H9 (cell line): ENCODE results near the gene TENM3. TPM values are rescaled to one million over a fixed set of nuclear protein-coding genes. Genes with fewer than 3 reads are reported as not detected.
A peak's percentile ranks its signal among the peaks of the same experiment; 100 is the strongest.

Experiments used
- DNase-seq: peaks from one replicate; pipeline ENCODE4 v3.0.0-alpha.2; 2017
- H2AFZ ChIP-seq: one replicate; pipeline ENCODE4 v1.6.1; 2013; ENCODE audit warnings: mild to moderate bottlenecking, low read length, control low read depth, moderate library complexity
- H2AK5ac ChIP-seq: 2 replicates; pipeline ENCODE4 v1.6.1; 2013; ENCODE audit warnings: low read length, control low read depth, mixed read lengths; ENCODE audit not compliant: insufficient read length
- H2BK120ac ChIP-seq: one replicate; pipeline ENCODE4 v1.6.1; 2013; ENCODE audit warnings: low read depth, mild to moderate bottlenecking, low read length, control low read depth, inconsistent platforms; ENCODE audit not compliant: poor library complexity, severe bottlenecking
- H2BK12ac ChIP-seq: 2 replicates; pipeline ENCODE4 v1.6.1; 2013; ENCODE audit warnings: low read length, control low read depth, mixed read lengths, low read depth; ENCODE audit not compliant: insufficient read length
- H2BK15ac ChIP-seq: 2 replicates; pipeline ENCODE4 v1.6.1; 2013; ENCODE audit warnings: low read depth, low read length, control low read depth
- H2BK20ac ChIP-seq: one replicate; pipeline ENCODE4 v1.6.1; 2013; ENCODE audit warnings: low read depth, mild to moderate bottlenecking, low read length, control low read depth, inconsistent platforms; ENCODE audit not compliant: poor library complexity, severe bottlenecking
- H2BK5ac ChIP-seq: 2 replicates; pipeline ENCODE4 v1.6.1; 2013; ENCODE audit warnings: low read length, control low read depth, mixed read lengths; ENCODE audit not compliant: insufficient read length
- H3K14ac ChIP-seq: 2 replicates; pipeline ENCODE4 v1.6.1; 2013; ENCODE audit warnings: low read length, control low read depth; ENCODE audit not compliant: insufficient read depth
- H3K18ac ChIP-seq: 2 replicates; pipeline ENCODE4 v1.6.1; 2013; ENCODE audit warnings: low read depth, mild to moderate bottlenecking, mixed read lengths, low read length, control low read depth; ENCODE audit not compliant: insufficient read length
- H3K23ac ChIP-seq: 2 replicates; pipeline ENCODE4 v1.6.1; 2013; ENCODE audit warnings: low read length, control low read depth, mixed read lengths, low read depth; ENCODE audit not compliant: insufficient read length
- H3K23me2 ChIP-seq: 2 replicates; pipeline ENCODE4 v1.6.1; 2013; ENCODE audit warnings: low read depth, mild to moderate bottlenecking, mixed read lengths, low read length, control low read depth; ENCODE audit not compliant: insufficient read length, poor library complexity, severe bottlenecking
- H3K27ac ChIP-seq: 2 replicates; pipeline ENCODE4 v1.5.1; 2013; ENCODE audit warnings: low read length, control low read depth, mixed read lengths, low read depth; ENCODE audit not compliant: insufficient read length
- H3K27me3 ChIP-seq: 2 replicates; pipeline ENCODE4 v1.6.1; 2013; ENCODE audit warnings: low read length, control low read depth, inconsistent platforms; ENCODE audit not compliant: insufficient read depth
- H3K4ac ChIP-seq: 2 replicates; pipeline ENCODE4 v1.6.1; 2013; ENCODE audit warnings: low read depth, mild to moderate bottlenecking, control low read depth, inconsistent platforms, low read length, moderate library complexity
- H3K4me1 ChIP-seq: 2 replicates; pipeline ENCODE4 v1.6.1; 2013; ENCODE audit warnings: low read length, control low read depth, inconsistent platforms; ENCODE audit not compliant: insufficient read depth
- H3K4me2 ChIP-seq: 2 replicates; pipeline ENCODE4 v1.6.1; 2013; ENCODE audit warnings: low read length, control low read depth, mixed read lengths; ENCODE audit not compliant: insufficient read length, insufficient read depth
- H3K56ac ChIP-seq: 2 replicates; pipeline ENCODE4 v1.6.1; 2013; ENCODE audit warnings: low read depth, mild to moderate bottlenecking, mixed read lengths, low read length, control low read depth; ENCODE audit not compliant: insufficient read length
- H3K79me1 ChIP-seq: 2 replicates; pipeline ENCODE4 v1.6.1; 2013; ENCODE audit warnings: low read depth, mild to moderate bottlenecking, moderate library complexity, low read length, control low read depth, inconsistent platforms; ENCODE audit not compliant: insufficient read depth, poor library complexity, severe bottlenecking
- H3K79me2 ChIP-seq: 2 replicates; pipeline ENCODE4 v1.6.1; 2013; ENCODE audit warnings: low read length, control low read depth, inconsistent platforms; ENCODE audit not compliant: insufficient read depth
- H3K9ac ChIP-seq: 2 replicates; pipeline ENCODE4 v1.6.1; 2013; ENCODE audit warnings: low read length, control low read depth, mixed read lengths; ENCODE audit not compliant: insufficient read length; ENCODE audit errors: extremely low read depth
- H3K9me3 ChIP-seq: one replicate; pipeline ENCODE4 v1.6.1; 2013; ENCODE audit warnings: low read depth, low read length, inconsistent platforms; ENCODE audit not compliant: control insufficient read depth
- H3T11ph ChIP-seq: one replicate; pipeline ENCODE4 v1.6.1; 2013; ENCODE audit warnings: mild to moderate bottlenecking, low read length, control low read depth, inconsistent platforms
- H4K20me1 ChIP-seq: one replicate; pipeline ENCODE4 v1.6.1; 2013; ENCODE audit not compliant: control insufficient read depth, insufficient read length, insufficient read depth
- H4K5ac ChIP-seq: 2 replicates; pipeline ENCODE4 v1.6.1; 2013; ENCODE audit warnings: low read depth, mild to moderate bottlenecking, mixed read lengths, low read length, control low read depth; ENCODE audit not compliant: insufficient read length
- H4K8ac ChIP-seq: replicated peaks from 2 replicates; pipeline ENCODE4 v1.6.1; 2013; ENCODE audit warnings: low read length, control low read depth, mixed read lengths, low read depth; ENCODE audit not compliant: insufficient read length
- H4K91ac ChIP-seq: 2 replicates; pipeline ENCODE4 v1.6.1; 2013; ENCODE audit warnings: low read depth, mild to moderate bottlenecking, moderate library complexity, mixed read lengths, low read length, control low read depth; ENCODE audit not compliant: insufficient read length
- H3K27ac Mint-ChIP-seq, 3 experiments: 2 replicates in 2 of 3; 3 replicates in 1 of 3; pipeline ENCODE4 v1.8.0; 2020 to 2021; ENCODE audit warnings: mixed read lengths in 3 of 3, mild to moderate bottlenecking in 1 of 3, moderate library complexity in 1 of 3
- H3K27me3 Mint-ChIP-seq: 2 replicates; pipeline ENCODE4 v1.8.0; 2021; ENCODE audit warnings: low read depth, mild to moderate bottlenecking, moderate library complexity, mixed read lengths
- H3K36me3 Mint-ChIP-seq, 3 experiments: 2 replicates in 2 of 3; 3 replicates in 1 of 3; pipeline ENCODE4 v1.8.0; 2020 to 2021; ENCODE audit warnings: low read depth in 3 of 3, mixed read lengths in 3 of 3; ENCODE audit not compliant: insufficient read depth in 1 of 3
- H3K4me1 Mint-ChIP-seq, 2 experiments: 2 replicates each; pipeline ENCODE4 v1.8.0; 2020; ENCODE audit warnings: mixed read lengths in 2 of 2
- H3K4me3 Mint-ChIP-seq, 2 experiments: 2 replicates in 1 of 2; 3 replicates in 1 of 2; pipeline ENCODE4 v1.8.0; 2020 to 2021; ENCODE audit warnings: mild to moderate bottlenecking in 2 of 2, mixed read lengths in 2 of 2, moderate library complexity in 1 of 2
- H3K9me3 Mint-ChIP-seq, 2 experiments: 2 replicates in 1 of 2; 3 replicates in 1 of 2; pipeline ENCODE4 v1.8.0; 2020; ENCODE audit warnings: mild to moderate bottlenecking in 2 of 2, mixed read lengths in 2 of 2, moderate library complexity in 1 of 2
- CTCF ChIP-seq: fragments of 200-600 bp; sonication (generic); conservative IDR thresholded peaks from 3 replicates; pipeline ENCODE4 v1.8.0; 2021; ENCODE audit warnings: antibody characterized with exemption, mild to moderate bottlenecking
- WGBS: extraction: QIAGEN DNeasy Blood & Tissue Kit; methylation state at CpG from one replicate; pipeline ENCODE4 v1.1.7; 2013; ENCODE audit warnings: missing lambda C conversion rate, low lambda C conversion rate, mixed read lengths; ENCODE audit not compliant: insufficient read length; ENCODE audit errors: extremely low coverage; 5-methylcytosine and 5-hydroxymethylcytosine counted together
- total RNA-seq: library from RNA; stranded (reverse); gene quantifications from 2 replicates; pipeline ENCODE4 v1.2.1, GENCODE V29; 2021

TENM3 gene
- total RNA-seq, 1 experiment from 2014 or later = 49.6 TPM

GRCh38 chr4:182801636-182802035 is 558.4 kb downstream of the TENM3 start:
- WGBS = no CpG with 5 or more reads among the region's 15 CpGs
- H4K91ac ChIP-seq = no peak overlapping the region
- no peak overlapping the region for H2BK20ac ChIP-seq
- no peak overlapping the region for H3K27ac ChIP-seq
- H3K27ac Mint-ChIP-seq = 0 out of 7 replicates have a peak overlapping the region, but pooled peaks of 1 of the 3 experiments have one; percentile 11
- H3K18ac ChIP-seq = no peak overlapping the region
- no peak overlapping the region for H2BK5ac ChIP-seq
- H3K4me2 ChIP-seq = no peak overlapping the region
- H4K8ac ChIP-seq = no peak overlapping the region
- peaks cover 4% of the 10 kb centered on the region for H3K23me2 ChIP-seq
- H2AK5ac ChIP-seq = no peak overlapping the region
- no peak overlapping the region for H3T11ph ChIP-seq
- H3K36me3 Mint-ChIP-seq = peaks cover 19 to 28% (median 27%) of the 10 kb centered on the region in 3 experiments
- peaks cover under 1% of the 10 kb centered on the region for H3K27me3 Mint-ChIP-seq
- no peaks in the 10 kb centered on the region for H3K27me3 ChIP-seq
- H4K20me1 ChIP-seq = no peaks in the 10 kb centered on the region
- no peak overlapping the region for H2BK12ac ChIP-seq
- no peak overlapping the region for H4K5ac ChIP-seq
- H3K9me3 ChIP-seq = no peaks in the 10 kb centered on the region
- H3K79me2 ChIP-seq = no peaks in the 10 kb centered on the region
- H3K4me1 ChIP-seq = no peaks in the 10 kb centered on the region
- H3K9me3 Mint-ChIP-seq = no peaks in the 10 kb centered on the region; a peak in 1 of 5 replicates
- no peak for TF ChIP-seq CTCF
- H3K4me3 Mint-ChIP-seq = no peak overlapping the region
- H2AFZ ChIP-seq = no peak overlapping the region
- no peak overlapping the region for H3K56ac ChIP-seq
- no peak for DNase-seq
- no peak overlapping the region for H3K9ac ChIP-seq
- no peak overlapping the region for H3K23ac ChIP-seq
- H3K4ac ChIP-seq = no peak overlapping the region
- no peak overlapping the region for H2BK120ac ChIP-seq
- no peaks in the 10 kb centered on the region for H3K79me1 ChIP-seq
- no peak overlapping the region for H2BK15ac ChIP-seq
- H3K14ac ChIP-seq = no peak overlapping the region
- H3K4me1 Mint-ChIP-seq = peaks cover 21 to 27% of the 10 kb centered on the region in 2 experiments
